IMR-90 (cell line): Measurements from ENCODE around the gene RBM11. TPM values are rescaled to one million over a fixed set of nuclear protein-coding genes. Genes with fewer than 3 reads are reported as not detected.

Source experiments
- ATAC-seq: fragments of 200-7000 bp; cut with Tn5 transposase; 2 replicates; pipeline ENCODE4 v1.9.1; 2020; ENCODE audit warnings: low read depth, mild to moderate bottlenecking, moderate library complexity
- BruUV-seq: library from RNA; stranded (reverse); fragments of 400-500 nt; replicated peaks from 2 replicates; lab custom pipeline; 2021; lab: Mats Ljungman, UMichigan
- CTCF ChIA-PET: fragments of 300-600 bp; formaldehyde crosslinking; extraction: SDS; loops from one replicate; lab custom pipeline; 2021; ENCODE audit warnings: antibody characterized with exemption; lab: Yijun Ruan, JAX
- POLR2A ChIA-PET: fragments of 300-600 bp; sonication (Branson Sonifier 250); formaldehyde crosslinking; loops from one replicate; lab custom pipeline; 2022; ENCODE audit warnings: antibody characterized with exemption; ENCODE audit not compliant: unreplicated experiment; lab: Charles Lee
- DNase-seq: peaks from one replicate; pipeline ENCODE4 v3.0.0; 2013
- H2AFZ ChIP-seq: replicated peaks from 2 replicates; pipeline ENCODE3; 2013; ENCODE audit warnings: low read length, mild to moderate bottlenecking; ENCODE audit not compliant: poor library complexity
- H2AK5ac ChIP-seq: 2 replicates; pipeline ENCODE4 v1.6.1; 2013; ENCODE audit warnings: low read depth, low read length, inconsistent platforms
- H2AK9ac ChIP-seq: replicated peaks from 2 replicates; pipeline ENCODE3; 2013; ENCODE audit warnings: mild to moderate bottlenecking, low read depth, low read length, moderate library complexity; ENCODE audit not compliant: poor library complexity
- H2BK120ac ChIP-seq: 2 replicates; pipeline ENCODE4 v1.6.1; 2013; ENCODE audit warnings: low read depth, low read length, inconsistent platforms
- H2BK15ac ChIP-seq: 3 replicates; pipeline ENCODE4 v1.6.1; 2013; ENCODE audit warnings: low read depth, low read length, inconsistent platforms
- H2BK20ac ChIP-seq: 2 replicates; pipeline ENCODE4 v1.6.1; 2013; ENCODE audit warnings: low read depth, mild to moderate bottlenecking, inconsistent platforms, low read length, moderate library complexity
- H2BK5ac ChIP-seq: 2 replicates; pipeline ENCODE4 v1.6.1; 2013; ENCODE audit warnings: mild to moderate bottlenecking, low read depth, low read length, inconsistent platforms; ENCODE audit not compliant: poor library complexity, severe bottlenecking
- H3K14ac ChIP-seq: replicated peaks from 2 replicates; pipeline ENCODE4 v1.6.1; 2013; ENCODE audit warnings: low read depth, low read length, inconsistent platforms
- H3K18ac ChIP-seq: 2 replicates; pipeline ENCODE4 v1.6.1; 2013; ENCODE audit warnings: low read depth, low read length, control low read depth
- H3K23ac ChIP-seq: 2 replicates; pipeline ENCODE4 v1.6.1; 2013; ENCODE audit warnings: low read depth, low read length, inconsistent platforms
- H3K27ac ChIP-seq: 2 replicates; pipeline ENCODE4 v1.5.1; 2013; ENCODE audit warnings: mild to moderate bottlenecking, control low read depth, low read length; ENCODE audit not compliant: insufficient read depth
- H3K27me3 ChIP-seq: 2 replicates; pipeline ENCODE4 v1.6.1; 2013; ENCODE audit warnings: low read length; ENCODE audit not compliant: control insufficient read depth, insufficient read depth
- H3K36me3 ChIP-seq: 2 replicates; pipeline ENCODE4 v1.6.1; 2013; ENCODE audit warnings: low read length, mixed read lengths; ENCODE audit not compliant: control insufficient read depth, insufficient read depth
- H3K4ac ChIP-seq: 2 replicates; pipeline ENCODE4 v1.6.1; 2013; ENCODE audit warnings: low read depth, low read length, inconsistent platforms
- H3K4me1 ChIP-seq: 2 replicates; pipeline ENCODE4 v1.6.1; 2013; ENCODE audit warnings: low read length, mixed read lengths; ENCODE audit not compliant: control insufficient read depth, insufficient read depth
- H3K4me2 ChIP-seq: 2 replicates; pipeline ENCODE4 v1.6.1; 2013; ENCODE audit warnings: low read depth, mild to moderate bottlenecking, control low read depth, low read length, moderate library complexity
- H3K4me3 ChIP-seq: 2 replicates; pipeline ENCODE4 v1.5.1; 2013; ENCODE audit warnings: low read depth, mild to moderate bottlenecking, control low read depth, low read length, moderate library complexity; ENCODE audit not compliant: insufficient read depth
- H3K56ac ChIP-seq: 2 replicates; pipeline ENCODE4 v1.6.1; 2013; ENCODE audit warnings: low read length, inconsistent platforms; ENCODE audit not compliant: insufficient read depth; ENCODE audit errors: extremely low read depth
- H3K79me1 ChIP-seq, 2 experiments: 2 replicates each; pipeline ENCODE4 v1.6.1; 2013; ENCODE audit warnings: low read length in 2 of 2, inconsistent platforms in 1 of 2, low read depth in 1 of 2
- H3K9ac ChIP-seq: 2 replicates; pipeline ENCODE4 v1.6.1; 2013; ENCODE audit warnings: low read depth, low read length, control low read depth
- H3K9me1 ChIP-seq: 2 replicates; pipeline ENCODE4 v1.6.1; 2013; ENCODE audit warnings: low read length, inconsistent platforms; ENCODE audit not compliant: insufficient read depth
- H3K9me3 ChIP-seq: 2 replicates; pipeline ENCODE4 v1.6.1; 2013; ENCODE audit warnings: low read length; ENCODE audit not compliant: control insufficient read depth, insufficient read depth
- H4K20me1 ChIP-seq: 2 replicates; pipeline ENCODE4 v1.6.1; 2013; ENCODE audit warnings: low read length, inconsistent platforms; ENCODE audit not compliant: insufficient read depth
- H4K5ac ChIP-seq: 2 replicates; pipeline ENCODE4 v1.6.1; 2013; ENCODE audit warnings: mild to moderate bottlenecking, low read depth, low read length, control low read depth
- H4K8ac ChIP-seq, 2 experiments: 2 replicates each; pipeline ENCODE4 v1.6.1; 2013; ENCODE audit warnings: low read depth in 2 of 2, low read length in 2 of 2, control low read depth in 1 of 2, inconsistent platforms in 1 of 2
- H4K91ac ChIP-seq: 2 replicates; pipeline ENCODE4 v1.6.1; 2013; ENCODE audit warnings: low read depth, low read length, inconsistent platforms; ENCODE audit not compliant: insufficient read depth
- BHLHE40 ChIP-seq: fragments of 150-350 bp; IDR thresholded peaks from 2 replicates; pipeline ENCODE4 v1.6.1; 2016; ENCODE audit warnings: mild to moderate bottlenecking, low read depth, low read length
- CEBPB ChIP-seq: IDR thresholded peaks from 2 replicates; pipeline ENCODE4 v1.6.1; 2012; ENCODE audit warnings: low read depth, low read length, improper control_type of control experiment
- CHD1 ChIP-seq: IDR thresholded peaks from 2 replicates; pipeline ENCODE4 v1.6.1; 2012; ENCODE audit warnings: low read depth, low read length, improper control_type of control experiment
- CTCF ChIP-seq: conservative IDR thresholded peaks from 2 replicates; pipeline ENCODE4 v1.5.1; 2012; ENCODE audit warnings: mild to moderate bottlenecking, low read depth, low read length, improper control_type of control experiment
- ELK1 ChIP-seq: fragments of 150-350 bp; IDR thresholded peaks from 2 replicates; pipeline ENCODE4 v1.6.1; 2016; ENCODE audit warnings: low read depth, mild to moderate bottlenecking, low read length, moderate library complexity, borderline replicate concordance
- FOS ChIP-seq: fragments of 150-350 bp; IDR thresholded peaks from 2 replicates; pipeline ENCODE4 v1.6.1; 2016; ENCODE audit warnings: low read depth, low read length
- MAFK ChIP-seq: IDR thresholded peaks from 2 replicates; pipeline ENCODE4 v1.6.1; 2012; ENCODE audit warnings: low read depth, low read length, improper control_type of control experiment
- MAZ ChIP-seq: IDR thresholded peaks from 2 replicates; pipeline ENCODE4 v1.6.1; 2012; ENCODE audit warnings: low read depth, mild to moderate bottlenecking, low read length, improper control_type of control experiment, moderate library complexity, borderline replicate concordance
- MXI1 ChIP-seq: IDR thresholded peaks from 2 replicates; pipeline ENCODE4 v1.6.1; 2012; ENCODE audit warnings: low read depth, mild to moderate bottlenecking, low read length, moderate library complexity, borderline replicate concordance
- NFE2L2 ChIP-seq: fragments of 150-350 bp; IDR thresholded peaks from 2 replicates; pipeline ENCODE4 v1.6.1; 2016; ENCODE audit warnings: low read depth, mild to moderate bottlenecking, low read length
- POLR2A ChIP-seq: IDR thresholded peaks from 2 replicates; pipeline ENCODE4 v1.6.1; 2012; ENCODE audit warnings: mild to moderate bottlenecking, low read depth, low read length
- RAD21 ChIP-seq: IDR thresholded peaks from 2 replicates; pipeline ENCODE4 v1.6.1; 2012; ENCODE audit warnings: low read length, improper control_type of control experiment
- RCOR1 ChIP-seq: IDR thresholded peaks from 2 replicates; pipeline ENCODE4 v1.6.1; 2012; ENCODE audit warnings: mild to moderate bottlenecking, low read length, improper control_type of control experiment; ENCODE audit not compliant: insufficient replicate concordance
- RFX5 ChIP-seq: IDR thresholded peaks from 2 replicates; pipeline ENCODE4 v1.8.0; 2012; ENCODE audit warnings: low read depth, mild to moderate bottlenecking, low read length, moderate library complexity
- SMC3 ChIP-seq: fragments of 150-350 bp; IDR thresholded peaks from 2 replicates; pipeline ENCODE4 v1.6.1; 2016; ENCODE audit warnings: low read depth, mild to moderate bottlenecking, antibody characterized with exemption, low read length, moderate library complexity
- USF2 ChIP-seq: fragments of 150-350 bp; IDR thresholded peaks from 2 replicates; pipeline ENCODE4 v1.6.1; 2017; ENCODE audit warnings: mild to moderate bottlenecking, antibody characterized with exemption, low read length, low read depth
- dilution Hi-C: fragments of 300-500 bp; cut with HindIII; formaldehyde crosslinking; loops from one replicate; pipeline ENCODE4 v1.14.3; 2018; ENCODE audit warnings: low sequenced_read_pairs; ENCODE audit not compliant: unreplicated experiment
- in situ Hi-C: fragments of 300-500 bp; cut with MboI; formaldehyde crosslinking; loops from 3 replicates; pipeline ENCODE4 v1.14.3; 2019; ENCODE audit warnings: low sequenced_read_pairs, inconsistent platforms, mixed read lengths
- intact Hi-C: fragments of 100-400 bp; cut with micrococcal nuclease; formaldehyde crosslinking; loops from 2 replicates; pipeline ENCODE4 v1.10.0; 2022
- polyA plus RNA-seq, 3 experiments: library from polyadenylated mRNA; depleted of rRNA; stranded (reverse); fragments of >200 nt; gene quantifications; 2 replicates each; pipeline ENCODE4 v1.2.3, GENCODE V29; 2012; ENCODE audit warnings: low replicate concordance in 1 of 3
- total RNA-seq: library from RNA; depleted of rRNA; stranded (reverse); fragments of >200 nt; gene quantifications from 2 replicates; pipeline ENCODE4 v1.2.3, GENCODE V29; 2012

RBM11 gene
- total and polyA plus RNA-seq, 2 of the 4 experiments (the other 2 are of a cell fraction), result 0.10 to 0.18 TPM

- Histone ChIP-seq H4K8ac (no peak overlapping the region), H3K14ac (no peak overlapping the region), H3K18ac (no peak overlapping the region), H3K4me3 (no peak overlapping the region), H3K27me3 (no peaks in the 10 kb centered on the region), H4K5ac (no peak overlapping the region), H3K23ac (no peak overlapping the region), H3K9me1 (no peaks in the 10 kb centered on the region), H4K91ac (no peak overlapping the region), H3K9ac (no peak overlapping the region), H2BK20ac (no peak overlapping the region), H2AK5ac (no peak overlapping the region), H3K79me1 (no peaks in the 10 kb centered on the region), H3K4ac (no peak overlapping the region), H2BK5ac (no peak overlapping the region), H4K20me1 (no peaks in the 10 kb centered on the region), H3K4me1 (no peaks in the 10 kb centered on the region), H3K56ac (no peak overlapping the region), H3K4me2 (no peak overlapping the region), H3K27ac (no peak overlapping the region), H2BK120ac (no peak overlapping the region), H2AK9ac (no peak overlapping the region), H2BK15ac (no peak overlapping the region), H2AFZ (no peak overlapping the region), H3K9me3 (no peaks in the 10 kb centered on the region), H3K36me3 (no peaks in the 10 kb centered on the region)
- intact Hi-C loops, result no loop called here
- CTCF ChIA-PET, result no interaction called here
- TF ChIP-seq SMC3, result no peak
- no peak for TF ChIP-seq RCOR1
- no peak for TF ChIP-seq BHLHE40
- TF ChIP-seq RFX5, result no peak
- TF ChIP-seq MAFK, result no peak
- TF ChIP-seq RAD21, result no peak
- no peak for TF ChIP-seq ELK1
- no peak for TF ChIP-seq FOS
- no peak for TF ChIP-seq POLR2A
- no peak for TF ChIP-seq MAZ
- no peak for TF ChIP-seq CTCF
- no peak for TF ChIP-seq NFE2L2
- TF ChIP-seq CHD1, result no peak
- TF ChIP-seq MXI1, result no peak
- no peak for TF ChIP-seq USF2
- no peak for TF ChIP-seq CEBPB
- in situ Hi-C loops, result no loop called here
- no peak for DNase-seq
- dilution Hi-C loops, result no loop called here
- no peak for ATAC-seq
- BruUV-seq, result no TSS peak
- POLR2A ChIA-PET, result interaction anchor here (0.6 kb wide), 1 partner anchor 18 kb away, joined by 4 read pairs; no protein-coding TSS in a partner anchor
These were observed 29.0 kb downstream of the RBM11 start for GRCh38 chr21:14244911-14245310.
